Activated gamma-delta T cell treated with anti-CD3 and anti-CD28 coated beads, Interleukin-2, amount 50 U/mL, for 16 hours (primary cell): ENCODE measurements around the gene SHQ1.
"Not testable (repeated sequence)": the region's sequence is repeated elsewhere in the genome, so short reads cannot be mapped to it uniquely, and the experiment has no call there.

Source experiments
- DNase-seq: peaks from one replicate; pipeline ENCODE4 v3.0.0-alpha.2; 2020; ENCODE audit warnings: low read depth

Gene SHQ1

GRCh38 chr3:72800869-72801268, 47.4 kb downstream of the SHQ1 start:
- no peak for DNase-seq

GRCh38 chr3:72798552-72799195, 49.6 kb downstream of the SHQ1 start:
- DNase-seq = no peak

- no peak for DNase-seq
Measured at GRCh38 chr3:72797773-72798543, 50.3 kb downstream of the SHQ1 start.

- no peak for DNase-seq
Measured at GRCh38 chr3:72794079-72794478, 54.2 kb downstream of the SHQ1 start.

- DNase-seq = no peak
Measured at GRCh38 chr3:72791161-72791560, 57.1 kb downstream of the SHQ1 start.

GRCh38 chr3:72789786-72790185, 58.5 kb downstream of the SHQ1 start:
- no peak for DNase-seq

GRCh38 chr3:72788232-72788631, 60.0 kb downstream of the SHQ1 start:
- not testable (repeated sequence) for DNase-seq

GRCh38 chr3:72786668-72787067, 61.6 kb downstream of the SHQ1 start:
- DNase-seq = no peak

GRCh38 chr3:72784226-72784625, 64.0 kb downstream of the SHQ1 start:
- DNase-seq = no peak

GRCh38 chr3:72782521-72782920, 65.7 kb downstream of the SHQ1 start:
- DNase-seq = no peak

GRCh38 chr3:72769758-72770540, 78.3 kb downstream of the SHQ1 start:
- no peak for DNase-seq

- DNase-seq = no peak
Measured at GRCh38 chr3:72768936-72769335, 79.3 kb downstream of the SHQ1 start.

- no peak for DNase-seq
Measured at GRCh38 chr3:72768481-72768880, 79.8 kb downstream of the SHQ1 start.

- no peak for DNase-seq
Measured at GRCh38 chr3:72768006-72768441, 80.2 kb downstream of the SHQ1 start.

GRCh38 chr3:72766866-72767265, 81.4 kb downstream of the SHQ1 start:
- DNase-seq = no peak

- DNase-seq = no peak
Measured at GRCh38 chr3:72763751-72764440, 84.3 kb downstream of the SHQ1 start.

GRCh38 chr3:72761410-72761809, 86.8 kb downstream of the SHQ1 start:
- DNase-seq = no peak

- no peak for DNase-seq
Measured at GRCh38 chr3:72760225-72760624, 88.0 kb downstream of the SHQ1 start.

- DNase-seq = no peak
Measured at GRCh38 chr3:72756900-72757299, 91.3 kb downstream of the SHQ1 start.

- no peak for DNase-seq
Measured at GRCh38 chr3:72754582-72754981, 93.7 kb downstream of the SHQ1 start.

GRCh38 chr3:72753495-72753894, 94.8 kb downstream of the SHQ1 start:
- no peak for DNase-seq

- no peak for DNase-seq
Measured at GRCh38 chr3:72750405-72750965, 97.8 kb downstream of the SHQ1 start.
